HCT116 (cell line): ENCODE results near the gene HOXD1. TPM values are rescaled to one million over a fixed set of nuclear protein-coding genes. Genes with fewer than 3 reads are reported as not detected.

Experiments
- ATAC-seq: fragments of 200-7000 bp; cut with Tn5 transposase; 2 replicates; pipeline ENCODE4 v1.9.1; 2020; ENCODE audit warnings: mild to moderate bottlenecking, moderate library complexity
- BruUV-seq: library from RNA; stranded (reverse); fragments of 400-500 nt; replicated peaks from 2 replicates; lab custom pipeline; 2021; lab: Mats Ljungman, UMichigan
- CTCF ChIA-PET: fragments of 300-600 bp; sonication (Branson Sonifier 250); formaldehyde crosslinking; loops from one replicate; lab custom pipeline; 2021; ENCODE audit warnings: antibody characterized with exemption; lab: Charles Lee
- POLR2A ChIA-PET: fragments of 300-600, 350-600 bp; sonication (Branson Sonifier 250); formaldehyde crosslinking; loops from one replicate; lab custom pipeline; 2021; ENCODE audit warnings: antibody characterized with exemption; lab: Charles Lee
- RAD21 ChIA-PET, 2 experiments: fragments of 300-600 bp; sonication (Branson Sonifier 250); formaldehyde crosslinking; loops; one replicate each; lab custom pipeline; 2023; ENCODE audit warnings: low total read pairs in 2 of 2; ENCODE audit not compliant: uncharacterized antibody in 2 of 2, unreplicated experiment in 2 of 2, low non-redundant PET in 1 of 2; lab: Charles Lee
- DNase-seq: peaks from one replicate; pipeline ENCODE4 v3.0.0-alpha.2; 2010; ENCODE audit warnings: low read depth, low spot score
- H2AFZ ChIP-seq: fragments of 200-600 bp; shearing (Covaris generic), sonication (generic); 2 replicates; pipeline ENCODE4 v1.6.1; 2017; ENCODE audit warnings: low read depth, mixed run types, mixed read lengths, antibody characterized with exemption, low read length; ENCODE audit not compliant: poor library complexity, severe bottlenecking
- H3K27ac ChIP-seq: 2 replicates; pipeline ENCODE4 v1.5.1; 2012; ENCODE audit warnings: low read depth, low read length
- H3K27me3 ChIP-seq: fragments of 200-600 bp; sonication (generic); 2 replicates; pipeline ENCODE4 v1.6.1; 2016; ENCODE audit warnings: mixed run types, low read length, mixed read lengths; ENCODE audit not compliant: insufficient read depth
- H3K36me3 ChIP-seq, 2 experiments: fragments of 200-500 bp in 1 of 2; fragments of 200-600 bp in 1 of 2; sonication (Bioruptor generic) in 1 of 2; sonication (generic) in 1 of 2; 2 replicates each; pipeline versions ENCODE4 v1.5.1 to v1.6.1; 2014 to 2016; ENCODE audit warnings: low read length in 2 of 2, inconsistent platforms in 1 of 2, mixed read lengths in 1 of 2, mixed run types in 1 of 2; ENCODE audit not compliant: insufficient read depth in 2 of 2, control insufficient read depth in 1 of 2
- H3K4me1 ChIP-seq, 2 experiments: fragments of 200-600 bp in 1 of 2; sonication (generic) in 1 of 2; 2 replicates each; pipeline versions ENCODE4 v1.5.1 to v1.6.1; 2012 to 2017; ENCODE audit warnings: low read length in 2 of 2, inconsistent platforms in 1 of 2, mild to moderate bottlenecking in 1 of 2, mixed read lengths in 1 of 2, mixed run types in 1 of 2, moderate library complexity in 1 of 2; ENCODE audit not compliant: insufficient read depth in 2 of 2, control insufficient read depth in 1 of 2
- H3K4me2 ChIP-seq: fragments of 200-600 bp; sonication (generic); 2 replicates; pipeline ENCODE4 v1.6.1; 2017; ENCODE audit warnings: mixed run types, low read length, mixed read lengths
- H3K4me3 ChIP-seq, 2 experiments: fragments of 200-600 bp in 1 of 2; sonication (generic) in 1 of 2; replicated peaks in 1 of 2; 2 replicates each; pipeline ENCODE4 v1.5.1; 2011 to 2016; ENCODE audit warnings: low read length in 2 of 2, control low read depth in 1 of 2, low read depth in 1 of 2, mild to moderate bottlenecking in 1 of 2, mixed read lengths in 1 of 2, mixed run types in 1 of 2
- H3K79me2 ChIP-seq: fragments of 200-600 bp; sonication (generic); 2 replicates; pipeline ENCODE4 v1.6.1; 2017; ENCODE audit warnings: mild to moderate bottlenecking, mixed run types, low read length, moderate library complexity, mixed read lengths; ENCODE audit not compliant: insufficient read depth
- H3K9ac ChIP-seq: fragments of 200-600 bp; sonication (generic); 2 replicates; pipeline ENCODE4 v1.6.1; 2016; ENCODE audit warnings: low read length, mixed read lengths
- H3K9me2 ChIP-seq: fragments of 200-600 bp; sonication (generic), shearing (Covaris generic); 2 replicates; pipeline ENCODE4 v1.6.1; 2017; ENCODE audit warnings: mixed run types, mild to moderate bottlenecking, moderate library complexity; ENCODE audit not compliant: insufficient read depth
- H3K9me3 ChIP-seq, 2 experiments: fragments of 200-500 bp in 1 of 2; fragments of 200-600 bp in 1 of 2; sonication (Bioruptor generic) in 1 of 2; sonication (generic) in 1 of 2; 2 replicates each; pipeline ENCODE4 v1.6.1; 2014 to 2017; ENCODE audit warnings: low read length in 2 of 2, mixed read lengths in 2 of 2, inconsistent platforms in 1 of 2, low read depth in 1 of 2, mild to moderate bottlenecking in 1 of 2, mixed run types in 1 of 2, moderate library complexity in 1 of 2; ENCODE audit not compliant: control insufficient read depth in 1 of 2, insufficient read depth in 1 of 2
- H4K20me1 ChIP-seq: fragments of 200-600 bp; sonication (generic), shearing (Covaris generic); 2 replicates; pipeline ENCODE4 v1.6.1; 2017; ENCODE audit warnings: mixed run types, mild to moderate bottlenecking, moderate library complexity; ENCODE audit not compliant: insufficient read depth
- CBX3 ChIP-seq: IDR thresholded peaks from 2 replicates; pipeline ENCODE4 v1.6.1; 2012; ENCODE audit warnings: low read depth
- CTCF ChIP-seq, 3 experiments: fragments of 200-600 bp in 1 of 3; sonication (generic) in 1 of 3; IDR thresholded peaks in 2 of 3; conservative IDR thresholded peaks in 1 of 3; 2 replicates each; pipeline ENCODE4 v1.5.1; 2012 to 2017; ENCODE audit warnings: low read depth in 2 of 3, low read length in 2 of 3, antibody characterized with exemption in 1 of 3, borderline replicate concordance in 1 of 3, control low read depth in 1 of 3, mild to moderate bottlenecking in 1 of 3, mixed read lengths in 1 of 3, mixed run types in 1 of 3, moderate library complexity in 1 of 3; ENCODE audit not compliant: insufficient read depth in 1 of 3
- EGR1 ChIP-seq: IDR thresholded peaks from 2 replicates; pipeline ENCODE4 v1.6.1; 2012; ENCODE audit warnings: low read depth
- ELF1 ChIP-seq: IDR thresholded peaks from 2 replicates; pipeline ENCODE4 v1.6.1; 2012; ENCODE audit warnings: low read depth, borderline replicate concordance
- EZH2phosphoT487 ChIP-seq: fragments of 200-600 bp; IDR thresholded peaks from 2 replicates; pipeline ENCODE4 v1.6.1; 2018; ENCODE audit warnings: antibody characterized with exemption, borderline replicate concordance
- POLR2A ChIP-seq: IDR thresholded peaks from 2 replicates; pipeline ENCODE4 v1.7.0; 2011; ENCODE audit warnings: borderline replicate concordance; ENCODE audit not compliant: insufficient read depth, insufficient read length; ENCODE audit errors: extremely low read depth
- RAD21 ChIP-seq: IDR thresholded peaks from 2 replicates; pipeline ENCODE4 v1.6.1; 2012; ENCODE audit warnings: low read depth, mild to moderate bottlenecking
- SIN3A ChIP-seq: IDR thresholded peaks from 2 replicates; pipeline ENCODE4 v1.6.1; 2012; ENCODE audit warnings: low read depth
- SP1 ChIP-seq: IDR thresholded peaks from 2 replicates; pipeline ENCODE4 v1.6.1; 2012; ENCODE audit warnings: low read depth
- YY1 ChIP-seq: IDR thresholded peaks from 2 replicates; pipeline ENCODE4 v1.6.1; 2011; ENCODE audit warnings: low read length, low read depth, moderate library complexity, mild to moderate bottlenecking; ENCODE audit not compliant: insufficient replicate concordance; ENCODE audit errors: extremely low read depth
- ZNF274 ChIP-seq: fragments of 200-500 bp; sonication (Bioruptor generic); IDR thresholded peaks from 2 replicates; pipeline ENCODE4 v1.6.1; 2014; ENCODE audit warnings: mild to moderate bottlenecking, low read depth, low read length, inconsistent platforms
- intact Hi-C: fragments of 100-400 bp; cut with micrococcal nuclease; formaldehyde crosslinking; loops from 2 replicates; pipeline ENCODE4 v1.10.0; 2022
- total RNA-seq: library from RNA; stranded (reverse); gene quantifications from one replicate; pipeline ENCODE4 v1.2.1, GENCODE V29; 2021; ENCODE audit not compliant: unreplicated experiment

HOXD1 gene
- total RNA-seq, 1 experiment from 2014 or later = not detected

DNA sequence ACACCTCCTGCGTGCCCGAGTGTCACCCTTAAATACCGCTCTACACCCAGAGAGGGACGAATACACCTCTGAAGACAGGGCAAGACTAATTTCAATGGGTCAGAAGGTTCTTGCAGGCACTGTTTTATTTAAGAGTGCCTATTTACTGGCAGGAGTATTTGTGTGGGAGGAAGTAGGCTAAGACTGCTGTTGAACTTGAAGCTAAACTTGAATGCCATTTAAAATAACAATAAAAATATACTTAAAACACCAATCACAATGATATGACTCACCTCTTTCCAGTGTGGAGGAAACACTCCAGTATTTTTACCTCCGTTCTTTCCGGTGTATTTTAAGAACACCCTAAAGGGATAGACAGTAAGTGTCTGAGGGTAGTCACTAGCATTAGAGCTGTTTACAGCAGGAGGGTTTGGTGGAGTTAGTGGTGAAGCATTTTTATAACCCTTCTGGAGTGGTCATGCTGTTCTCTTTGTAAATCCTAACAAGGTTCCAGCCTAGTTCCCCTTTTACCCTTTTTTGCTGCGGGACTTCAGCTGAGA lies 9.6 kb upstream of the HOXD1 start:
- ChIA-PET CTCF (no interaction called here), POLR2A (no interaction called here), RAD21 (no interaction called here)
- H3K4me2 ChIP-seq = no peak overlapping the region
- intact Hi-C loops = no loop called here
- no peaks in the 10 kb centered on the region for H3K36me3 ChIP-seq
- no peaks in the 10 kb centered on the region for H3K9me2 ChIP-seq
- no TSS peak for BruUV-seq
- no peak overlapping the region for H3K27ac ChIP-seq
- H3K9me3 ChIP-seq = no peaks in the 10 kb centered on the region
- no peak for TF ChIP-seq CTCF (IDR thresholded peaks at IDR 0.05 in 2 of 3, conservative IDR thresholded peaks at IDR 0.05 in 1 of 3; ENCODE audit: borderline replicate concordance in 1 of 3, insufficient read depth in 1 of 3, low read depth in 2 of 3, low read length in 2 of 3)
- no peak for TF ChIP-seq CBX3
- no peak for TF ChIP-seq SP1
- no peak for TF ChIP-seq ELF1
- DNase-seq = no peak
- no peak for ATAC-seq
- no peaks in the 10 kb centered on the region for H3K27me3 ChIP-seq
- no peak overlapping the region for H2AFZ ChIP-seq
- no peaks in the 10 kb centered on the region for H3K79me2 ChIP-seq
- no peak overlapping the region for H3K9ac ChIP-seq
- no peak overlapping the region for H3K4me3 ChIP-seq
- no peaks in the 10 kb centered on the region for H3K4me1 ChIP-seq
- H4K20me1 ChIP-seq = no peaks in the 10 kb centered on the region

DNA sequence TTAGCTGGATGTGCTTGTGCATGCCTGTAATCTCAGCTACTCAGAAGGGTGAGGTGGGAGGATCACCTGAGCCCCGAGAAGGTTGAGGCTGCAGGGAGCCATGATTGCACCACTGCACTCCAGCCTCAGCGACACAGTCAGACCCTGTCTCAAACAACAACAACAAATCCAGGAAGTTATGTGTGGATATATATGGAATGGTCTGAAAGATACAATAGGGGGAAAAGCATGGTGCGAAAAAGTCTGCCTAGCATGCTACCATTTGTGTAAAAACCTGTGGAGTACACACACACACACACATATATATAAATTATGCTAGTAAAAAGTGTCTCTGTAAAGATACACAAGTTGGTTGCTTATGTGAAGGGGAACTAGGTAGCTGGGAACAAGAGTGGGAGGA lies 6.9 kb upstream of the HOXD1 start:
- Histone ChIP-seq H3K4me3 (no peak overlapping the region), H3K79me2 (no peaks in the 10 kb centered on the region), H3K4me2 (no peak overlapping the region), H3K9me3 (no peaks in the 10 kb centered on the region), H3K9ac (no peak overlapping the region), H2AFZ (no peak overlapping the region), H3K36me3 (no peaks in the 10 kb centered on the region), H3K4me1 (no peaks in the 10 kb centered on the region), H3K27me3 (no peaks in the 10 kb centered on the region), H3K9me2 (no peaks in the 10 kb centered on the region), H4K20me1 (no peaks in the 10 kb centered on the region), H3K27ac (no peak overlapping the region)
- no peak for ATAC-seq
- ChIA-PET CTCF (no interaction called here), RAD21 (no interaction called here), POLR2A (no interaction called here)
- no TSS peak for BruUV-seq
- no peak for TF ChIP-seq POLR2A
- TF ChIP-seq EGR1 = no peak
- no peak for TF ChIP-seq SIN3A
- no peak for TF ChIP-seq CBX3
- TF ChIP-seq RAD21 = no peak
- TF ChIP-seq ZNF274 = no peak
- no peak for TF ChIP-seq EZH2phosphoT487
- TF ChIP-seq YY1 = no peak
- no peak for DNase-seq
- intact Hi-C loops = no loop called here
